ENCODE measurements around the gene CAMTA1. TPM values are rescaled to one million over a fixed set of nuclear protein-coding genes. Genes with fewer than 3 reads are reported as not detected.

The CAMTA1 gene
- polyA plus RNA-seq, 12 donors = 24.2 to 51.1 (median 44.7) TPM; not detected in 1

- DNase-seq = no peak
Measured at GRCh38 chr1:7505771-7506453, 720.7 kb downstream of the CAMTA1 start.

DNA sequence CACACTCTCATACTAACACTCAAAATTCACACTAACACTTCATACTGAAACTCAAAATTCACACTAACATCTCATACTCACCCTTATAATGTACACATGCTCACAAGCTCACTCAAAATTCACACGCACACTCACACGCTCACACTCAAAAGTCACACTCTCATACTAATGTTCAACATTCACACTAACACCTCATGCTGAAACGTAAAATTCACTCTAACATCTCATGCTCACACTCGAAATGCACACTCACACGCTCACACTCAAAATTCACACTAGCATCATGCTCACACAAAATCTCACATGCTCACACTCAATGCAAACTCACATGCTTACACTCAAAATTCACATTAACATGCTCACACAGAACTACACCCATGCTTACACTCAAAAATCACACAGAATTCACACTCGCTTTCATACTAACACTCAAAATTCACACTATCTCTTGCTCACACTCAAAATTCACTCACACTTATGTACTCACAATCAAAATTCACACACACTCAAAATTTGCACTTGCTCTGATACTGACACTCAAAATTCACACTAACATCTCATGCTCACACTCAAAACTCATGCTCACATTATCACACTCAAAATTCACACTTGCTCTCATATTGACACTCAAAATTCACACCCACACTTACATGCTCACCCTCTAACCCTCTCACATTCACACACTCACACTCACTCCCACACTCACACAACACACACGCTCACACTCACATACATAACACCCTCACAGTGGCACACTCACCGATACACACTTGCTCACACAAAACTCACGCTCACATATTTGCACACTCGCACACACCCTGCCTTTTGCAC lies 721.4 kb downstream of the CAMTA1 start:
- DNase-seq = no peak

DNA sequence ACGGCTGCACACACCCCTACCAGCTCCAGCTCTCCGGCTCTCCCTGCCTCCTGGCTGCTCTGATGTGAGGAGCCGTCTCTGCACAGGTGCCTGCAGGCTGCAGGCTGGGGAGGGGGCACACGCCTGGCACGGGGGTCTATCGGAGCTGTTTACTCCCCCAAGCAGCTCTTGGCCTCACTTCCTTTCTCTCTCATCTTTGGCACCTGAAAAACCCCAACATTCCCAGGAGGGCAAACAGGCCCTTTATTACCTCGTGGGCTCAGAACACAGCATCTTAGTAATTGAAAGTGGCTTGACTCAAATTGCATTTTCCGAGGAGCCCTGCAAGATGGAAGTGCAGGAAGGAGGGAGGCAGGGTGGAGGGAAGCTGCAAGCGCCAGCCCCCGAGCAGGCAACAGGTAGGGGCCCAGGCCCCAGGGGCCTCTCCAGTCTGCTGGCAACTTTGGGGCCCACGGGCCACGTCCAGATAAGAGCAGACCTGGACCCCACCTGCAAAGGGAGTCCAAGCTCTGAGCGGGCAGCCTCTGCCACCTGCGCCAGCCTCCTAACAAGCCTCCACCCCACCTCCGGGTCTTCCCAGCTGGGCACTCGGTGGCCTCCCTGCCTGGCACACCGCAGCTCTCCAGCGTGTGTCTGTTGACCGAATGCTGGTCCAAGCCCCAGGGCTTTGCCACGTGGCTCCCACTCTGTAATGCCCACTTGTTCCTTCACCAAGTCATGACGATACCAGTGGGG lies 722.2 kb downstream of the CAMTA1 start:
- DNase-seq = no peak

DNA sequence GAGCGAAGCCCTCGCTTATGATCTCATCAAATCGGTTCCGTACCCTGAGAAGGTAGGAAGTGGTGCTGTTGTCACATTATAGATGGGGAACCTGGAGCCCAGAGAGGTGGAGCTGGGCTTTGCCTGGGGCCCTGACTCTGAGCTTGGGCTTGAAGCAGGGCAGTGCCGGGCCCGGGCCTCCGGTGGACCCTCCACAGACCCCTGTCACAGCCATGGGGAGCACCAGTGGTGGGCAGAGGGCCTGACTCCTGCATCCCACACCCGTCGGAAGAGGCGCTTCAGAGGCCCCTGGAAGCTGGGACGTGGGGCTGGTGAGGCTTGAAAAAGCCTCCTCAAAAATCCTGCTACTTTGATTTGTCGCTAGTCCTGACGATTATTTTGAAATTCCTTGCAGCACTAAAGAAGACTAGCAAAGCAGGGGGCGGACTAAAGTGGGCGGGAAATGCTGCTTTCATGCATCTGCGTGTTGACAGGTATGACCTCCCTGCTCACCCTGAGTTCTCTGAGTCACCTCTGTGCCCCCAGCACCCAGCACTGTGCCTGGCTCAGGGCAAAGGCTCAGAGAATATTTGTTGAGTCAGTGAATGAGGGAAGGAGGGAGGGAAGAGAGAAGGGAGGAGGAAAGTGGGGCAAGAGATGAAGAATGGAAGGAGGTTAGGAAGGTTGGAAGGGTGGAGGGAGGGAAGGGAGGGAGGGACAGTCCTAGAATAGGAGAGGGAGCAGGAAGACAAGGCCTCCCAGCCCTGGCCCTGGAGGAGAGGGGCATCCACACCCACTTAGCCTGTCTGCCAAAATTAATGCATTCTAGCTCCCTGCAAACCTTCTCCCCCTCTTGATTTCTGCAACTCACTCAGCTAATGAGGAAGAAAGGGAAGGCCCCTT lies 723.0 kb downstream of the CAMTA1 start:
- DNase-seq = no peak

DNA sequence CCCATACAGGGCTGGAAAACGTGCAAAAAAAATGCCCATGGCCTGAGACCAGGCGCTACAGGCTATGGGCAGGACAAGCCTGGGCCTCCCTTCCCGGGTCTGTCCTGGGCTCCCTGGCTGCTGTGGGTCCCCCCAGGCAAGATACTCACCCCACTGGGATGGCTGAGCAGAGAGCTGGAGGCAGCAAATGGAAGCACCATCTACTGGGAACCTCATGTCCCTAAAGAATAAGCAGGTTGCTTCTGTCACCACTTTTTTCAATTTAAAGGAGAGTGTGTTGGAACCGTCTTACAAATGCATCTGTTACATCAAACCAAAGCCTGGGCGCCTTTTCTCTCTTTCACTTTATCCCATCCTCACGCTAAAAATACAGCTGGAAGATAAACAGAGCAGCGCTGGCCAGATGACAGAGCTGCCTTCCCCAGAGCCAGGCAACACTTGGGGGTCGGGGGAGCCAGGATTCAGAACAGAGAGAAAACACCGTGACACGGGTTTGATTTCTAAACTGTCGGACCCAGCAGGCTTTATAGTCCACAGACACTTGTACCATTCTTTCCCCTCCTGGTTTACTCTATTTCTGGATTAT lies 723.8 kb downstream of the CAMTA1 start:
- DNase-seq = no peak

DNA sequence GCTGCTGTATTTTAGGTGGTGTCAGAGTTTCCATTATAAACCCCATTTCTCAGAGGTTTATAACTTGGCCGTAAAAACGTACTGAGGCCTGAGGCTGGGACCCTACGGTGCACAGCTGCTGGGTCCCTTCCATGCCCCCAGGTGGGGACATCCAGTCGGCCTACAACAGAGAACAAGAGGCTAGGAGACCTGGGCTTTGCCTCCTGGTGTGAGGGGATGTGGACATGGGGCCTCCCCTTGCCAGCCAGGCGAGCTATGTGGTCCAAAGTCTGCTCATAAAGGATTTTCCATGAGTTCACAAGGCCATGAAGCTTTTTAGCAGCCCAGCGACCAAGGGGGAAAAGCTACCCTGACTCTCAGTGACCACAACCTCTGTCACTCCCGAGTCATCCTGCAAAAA lies 724.3 kb downstream of the CAMTA1 start:
- no peak for DNase-seq

DNA sequence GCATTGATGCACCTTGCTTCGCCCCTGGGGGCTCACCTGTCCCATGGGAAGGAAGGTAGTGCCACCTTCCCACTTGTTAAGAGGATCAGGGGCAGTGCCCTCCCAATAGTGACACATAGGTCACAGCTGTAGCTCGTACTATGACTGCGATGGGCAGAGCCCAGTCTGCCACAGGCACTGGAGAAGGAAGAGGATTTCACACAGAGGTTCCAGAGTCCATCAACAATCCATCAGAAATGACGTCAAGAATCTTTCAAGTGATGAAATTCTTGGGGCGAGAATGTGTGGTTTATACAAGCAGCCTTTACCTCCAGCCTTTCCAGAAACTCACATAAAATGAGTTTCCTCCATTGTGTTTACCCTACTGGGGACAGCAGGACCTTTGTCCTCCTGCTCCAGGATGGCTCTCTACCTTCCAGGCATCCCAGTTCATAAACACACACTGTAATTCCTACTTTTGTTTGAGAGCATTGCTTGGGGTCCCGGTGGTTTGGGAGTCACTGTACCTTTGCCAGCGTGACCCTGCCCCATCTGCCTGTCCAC lies 725.2 kb downstream of the CAMTA1 start:
- DNase-seq = no peak

DNA sequence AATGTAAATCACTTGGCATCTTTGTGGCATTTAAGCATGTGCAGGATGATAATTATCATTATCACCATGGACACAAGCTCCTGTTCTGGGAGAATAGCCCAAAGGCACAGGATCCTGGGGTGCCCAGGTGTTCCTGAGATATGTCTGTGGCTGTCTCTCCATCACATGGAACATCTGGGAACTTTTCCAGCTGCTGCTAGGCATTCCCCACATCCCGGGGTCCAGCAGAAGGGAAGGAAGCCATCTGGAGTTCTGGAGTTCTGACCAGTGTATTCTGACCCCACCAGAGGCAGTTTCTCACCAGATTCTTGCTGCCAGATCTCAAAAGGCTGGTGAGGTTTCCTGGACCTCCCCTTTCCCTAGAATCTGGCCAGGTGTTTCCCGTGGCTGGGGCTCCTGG lies 726.1 kb downstream of the CAMTA1 start:
- DNase-seq = no peak

- no peak for DNase-seq
Measured at GRCh38 chr1:7513081-7513480, 727.8 kb downstream of the CAMTA1 start.

- DNase-seq = no peak
Measured at GRCh38 chr1:7515175-7515574, 729.9 kb downstream of the CAMTA1 start.

GRCh38 chr1:7515904-7516303 lies 730.6 kb downstream of the CAMTA1 start:
- no peak for DNase-seq

- DNase-seq = no peak
Measured at GRCh38 chr1:7516341-7516740, 731.1 kb downstream of the CAMTA1 start.

GRCh38 chr1:7516929-7517328 lies 731.7 kb downstream of the CAMTA1 start:
- no peak for DNase-seq

GRCh38 chr1:7517611-7518330 lies 732.5 kb downstream of the CAMTA1 start:
- no peak for DNase-seq

GRCh38 chr1:7518411-7518810 lies 733.2 kb downstream of the CAMTA1 start:
- no peak for DNase-seq

- DNase-seq = no peak
Measured at GRCh38 chr1:7519181-7519860, 734.1 kb downstream of the CAMTA1 start.

DNA sequence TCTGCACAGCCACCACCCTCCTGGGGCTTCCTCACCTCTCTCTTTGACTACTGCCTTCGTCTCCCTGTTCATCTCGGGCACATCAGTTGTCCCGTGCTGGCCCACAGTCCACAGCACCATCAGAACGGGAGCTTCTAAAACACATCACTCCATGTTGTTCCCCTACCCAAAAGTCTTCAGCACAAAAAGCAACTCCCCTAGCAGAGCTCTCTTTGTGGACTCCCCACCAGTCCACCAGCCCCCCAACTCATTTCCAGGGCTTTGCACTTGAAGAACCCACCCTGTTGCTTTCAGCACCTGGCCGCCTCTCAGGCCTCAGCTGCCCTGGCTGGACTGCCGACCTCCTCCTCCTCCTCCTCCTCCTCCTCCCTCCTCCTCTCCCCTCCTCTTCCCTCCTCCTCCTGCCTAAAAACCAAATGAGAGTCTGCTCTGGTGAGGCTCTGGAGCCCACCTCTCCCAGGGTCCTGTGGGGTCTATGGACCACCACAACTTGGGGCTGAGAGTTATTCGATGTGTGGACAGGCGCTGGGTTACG lies 734.7 kb downstream of the CAMTA1 start:
- DNase-seq = no peak

DNA sequence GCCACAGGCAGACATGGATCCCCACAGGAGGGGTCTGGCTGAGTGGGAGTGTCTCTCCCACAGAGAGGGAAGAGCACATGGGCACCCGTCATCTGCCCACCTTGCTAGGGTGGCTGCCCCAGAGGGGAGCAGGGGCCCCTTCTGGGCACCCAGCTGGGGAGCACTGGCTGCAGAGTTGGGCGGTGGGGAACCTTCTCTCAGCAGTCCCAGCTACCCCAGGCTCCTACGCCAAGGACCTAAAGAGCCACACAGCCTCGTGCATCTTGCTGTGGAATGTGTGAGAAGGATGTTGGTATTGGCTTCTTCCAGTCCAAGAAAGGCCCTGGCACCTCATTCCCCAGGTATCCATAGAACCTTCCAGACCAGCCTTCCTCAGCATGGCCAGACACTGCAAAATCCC lies 735.2 kb downstream of the CAMTA1 start:
- no peak for DNase-seq

Data from muscle of arm (tissue), 12 donors.